ENCODE measurements around the gene EDNRB. TPM values are rescaled to one million over a fixed set of nuclear protein-coding genes. Genes with fewer than 3 reads are reported as not detected.

Gene EDNRB
- total RNA-seq, 1 donor from 2014 or later = 86.3 TPM

Other genes starting within 250 kb of the EDNRB start
- 5.1 and 8.0 TPM in 2 replicates for gene SLAIN1, start 221.1 kb downstream of the EDNRB start, total RNA-seq